ENCODE results near the gene SMC1B.

The SMC1B gene

DNA sequence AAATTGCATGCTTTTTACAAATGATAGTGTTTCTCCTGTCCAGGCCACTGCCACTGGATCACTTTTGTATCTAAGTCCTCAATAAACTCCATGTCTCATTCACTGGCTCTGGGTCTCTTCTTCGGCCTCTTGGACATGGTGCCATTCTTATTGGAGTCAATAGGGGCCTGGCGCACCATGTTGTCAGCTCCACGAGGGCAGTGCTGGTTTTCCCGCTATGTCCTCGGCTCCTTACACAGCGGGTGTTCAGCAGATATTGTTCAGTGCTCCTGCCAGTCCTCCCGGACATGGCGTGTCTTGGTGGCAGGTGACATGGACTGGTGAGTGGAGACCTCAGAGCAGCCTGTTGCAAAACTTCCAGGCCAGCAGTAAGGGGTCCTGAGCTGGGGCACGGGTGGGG lies 107.3 kb downstream of the SMC1B start:
- H3K4me3 ChIP-seq (ENCODE audit: low read depth, low read length) = no peak overlapping the region
- no peak for DNase-seq (ENCODE audit: low read depth)
- TF ChIP-seq CTCF (IDR thresholded peaks at IDR 0.05; ENCODE audit: control insufficient read depth, extremely low read depth, insufficient read depth) = no peak

- no peak overlapping the region for H3K4me3 ChIP-seq (ENCODE audit: low read depth, low read length)
- TF ChIP-seq CTCF (IDR thresholded peaks at IDR 0.05; ENCODE audit: control insufficient read depth, extremely low read depth, insufficient read depth) = no peak
- DNase-seq (ENCODE audit: low read depth) = no peak
Measured at GRCh38 chr22:45305456-45306075, 107.8 kb downstream of the SMC1B start.

DNA sequence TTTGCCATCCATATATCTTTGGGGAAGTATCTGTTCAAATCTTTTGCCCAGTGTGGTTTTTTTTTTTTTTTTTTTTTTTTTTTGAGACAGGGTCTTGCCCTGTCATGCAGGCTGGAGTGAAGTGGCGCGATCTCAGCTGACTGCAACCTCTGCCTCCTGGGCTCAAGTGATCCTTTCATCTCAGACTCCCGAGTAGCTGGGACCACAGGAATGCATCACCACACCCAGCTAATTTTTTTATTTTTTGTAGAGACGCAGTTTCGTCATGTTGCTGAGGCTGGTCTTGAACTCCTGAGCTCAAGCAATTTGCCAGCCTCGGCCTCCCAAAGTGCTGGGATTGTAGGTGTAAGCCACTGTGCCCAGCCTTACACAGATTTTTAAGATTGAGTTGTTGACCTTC lies 108.4 kb downstream of the SMC1B start:
- TF ChIP-seq CTCF (IDR thresholded peaks at IDR 0.05; ENCODE audit: control insufficient read depth, extremely low read depth, insufficient read depth) = no peak
- DNase-seq (ENCODE audit: low read depth) = no peak
- H3K4me3 ChIP-seq (ENCODE audit: low read depth, low read length) = no peak overlapping the region

- TF ChIP-seq CTCF (IDR thresholded peaks at IDR 0.05; ENCODE audit: control insufficient read depth, extremely low read depth, insufficient read depth) = no peak
- no peak for DNase-seq (ENCODE audit: low read depth)
- no peak overlapping the region for H3K4me3 ChIP-seq (ENCODE audit: low read depth, low read length)
Measured at GRCh38 chr22:45303181-45303580, 110.2 kb downstream of the SMC1B start.

GRCh38 chr22:45302751-45303150 lies 110.6 kb downstream of the SMC1B start:
- TF ChIP-seq CTCF (IDR thresholded peaks at IDR 0.05; ENCODE audit: control insufficient read depth, extremely low read depth, insufficient read depth) = no peak
- no peak for DNase-seq (ENCODE audit: low read depth)
- no peak overlapping the region for H3K4me3 ChIP-seq (ENCODE audit: low read depth, low read length)

GRCh38 chr22:45298934-45299505 lies 114.4 kb downstream of the SMC1B start:
- no peak for TF ChIP-seq CTCF (IDR thresholded peaks at IDR 0.05; ENCODE audit: control insufficient read depth, extremely low read depth, insufficient read depth)
- DNase-seq (ENCODE audit: low read depth) = no peak
- H3K4me3 ChIP-seq (ENCODE audit: low read depth, low read length) = no peak overlapping the region
